Heart right ventricle (tissue), 16 donors: ENCODE measurements around the gene PIP5K1C. TPM values are rescaled to one million over a fixed set of nuclear protein-coding genes. Genes with fewer than 3 reads are reported as not detected.
A peak's percentile ranks its signal among the peaks of the same experiment; 100 is the strongest.

Experiments
- ATAC-seq, 8 donors: fragments of 200-7000 bp; cut with Tn5 transposase; one replicate each; pipeline ENCODE4 v1.9.1; 2020; ENCODE audit warnings: mild to moderate bottlenecking in 8 of 8, moderate library complexity in 8 of 8, moderate number of reproducible peaks in 1 of 8
- DNase-seq, 2 donors: peaks; one replicate each; pipeline ENCODE4 v3.0.0-alpha.2; 2020
- H3K27ac ChIP-seq, 10 donors: fragments of 200-600 bp; sonication (generic) in 2 of 10; one replicate each; pipeline versions ENCODE4 v1.5.0 to v1.8.0; 2020 to 2022; ENCODE audit warnings: mild to moderate bottlenecking in 3 of 10
- H3K27me3 ChIP-seq, 7 donors: fragments of 200-600 bp; one replicate each; pipeline ENCODE4 v1.8.0; 2021 to 2022; ENCODE audit warnings: mild to moderate bottlenecking in 2 of 7
- H3K36me3 ChIP-seq, 9 donors: fragments of 200-600 bp; sonication (generic) in 1 of 9; one replicate each; pipeline versions ENCODE4 v1.5.0 to v1.8.0; 2020 to 2022; ENCODE audit warnings: mild to moderate bottlenecking in 2 of 9
- H3K4me1 ChIP-seq, 9 donors: fragments of 200-600 bp; sonication (generic) in 1 of 9; one replicate each; pipeline versions ENCODE4 v1.5.0 to v1.8.0; 2020 to 2022; ENCODE audit warnings: mild to moderate bottlenecking in 4 of 9
- H3K4me3 ChIP-seq, 10 donors: fragments of 200-600 bp; sonication (generic) in 2 of 10; one replicate each; pipeline versions ENCODE4 v1.5.0 to v1.8.0; 2020 to 2022; ENCODE audit warnings: mild to moderate bottlenecking in 7 of 10, moderate library complexity in 2 of 10
- H3K9me3 ChIP-seq, 11 donors: fragments of 200-600 bp in 10 of 11; sonication (generic) in 2 of 11; one replicate each; pipeline versions ENCODE4 v1.5.0 to v1.8.0; 2013 to 2022; ENCODE audit warnings: mild to moderate bottlenecking in 2 of 11, control low read depth in 1 of 11, moderate library complexity in 1 of 11
- CTCF ChIP-seq, 9 donors: fragments of 200-600 bp; sonication (generic) in 2 of 9; IDR thresholded peaks; one replicate each; pipeline versions ENCODE4 v1.5.0 to v1.8.0; 2021 to 2022; ENCODE audit warnings: antibody characterized with exemption in 9 of 9, mild to moderate bottlenecking in 5 of 9, moderate library complexity in 1 of 9
- WGBS, 2 donors: extraction: QIAGEN DNeasy Blood & Tissue Kit; methylation state at CpG; one replicate each; pipeline ENCODE4 v1.1.7; 2013; ENCODE audit warnings: inconsistent platforms in 1 of 2; 5-methylcytosine and 5-hydroxymethylcytosine counted together
- intact Hi-C, 10 donors: fragments of 100-400 bp; cut with DNase I; formaldehyde crosslinking; loops; one replicate each; pipeline versions ENCODE4 v1.11.1 to v1.14.2; 2022
- polyA plus RNA-seq, 2 donors: library from polyadenylated mRNA; stranded (reverse); fragments of 200-250 nt; gene quantifications; one replicate each; pipeline ENCODE4 v1.2.3, GENCODE V29; 2013
- total RNA-seq, 10 donors: library from RNA; stranded (reverse); fragmentation: NEBNext Ultra II Directional in 3 of 10; extraction: Animal tissue kit (Norgen Biotek cat#: 25700) in 3 of 10; gene quantifications; one replicate each; pipeline versions ENCODE4 v1.2.1 to v1.2.4, GENCODE V29; 2021 to 2023
- donor health status: Arrhythmogenic right ventricular cardiomyopathy.
- donor health status: ischemic (EF 13 %, LVEDD 7.1; RV severe dilation, severe dysfunction).
- donor health status: healthy with polysubstance abuse.
- donor health status: DM: no; HTN: yes; CAD: no.
- donor health status: DM: no; HTN: no; CAD: no.
- donor health status: ischemic (EF 25% LVEDD 6.9; RV normal size, moderate dysfunction).
- donor health status: ischemic (EF 25% LVEDD 5.7; RV mildly dilated, moderate dysfunction).
- donor health status: healthy.
- donor health status: DM: yes; HTN: yes; CAD: no.
- donor health status: Ischemic cardiomyopathy.
- donor health status: ischemic (EF 35%, LVEDD 5.7; RV mildly dilated, moderate dysfunction).
- donor health status: nonischemic (EF 11% LVEDD 7.7; RV severe dilation, severe dysfunction).
- donor health status: DM: yes; HTN: yes; CAD: no.
- donor health status: PGD.
- donor health status: ischemic (EF 29% LVEDD 5.4; RV normal size, mild dysfunction).
- donor health status: nonischemic (EF 23%, LVEDD 6.1; RV moderate dilation, normal function).

The PIP5K1C gene
- total and polyA plus RNA-seq, 12 donors, result 18.3 to 46.6 (median 34.9) TPM

GRCh38 chr19:3692141-3693024, 7.9 kb downstream of the PIP5K1C start:
- peaks cover 0 to 27% (median 0%) of the 10 kb centered on the region in 9 donors for H3K36me3 ChIP-seq
- ATAC-seq (peak in 4 of 8 donors; percentile 12 to 40 (median 23)), DNase-seq (no peak)
- intact Hi-C loops, result no loop called here
- H3K27ac ChIP-seq, result peak overlapping the region in 2 of 10 donors; percentile 37 to 58
- peaks cover 0 to 13% (median 0%) of the 10 kb centered on the region in 11 donors for H3K9me3 ChIP-seq
- H3K4me3 ChIP-seq, result no peak overlapping the region
- peaks cover 0 to 32% (median 12%) of the 10 kb centered on the region in 9 donors for H3K4me1 ChIP-seq
- 93 to 95% methylated on average over 23 to 25 of the region's 25 CpGs for WGBS, 2 donors
- H3K27me3 ChIP-seq, result no peaks in the 10 kb centered on the region
- peak; percentile 12 to 60 (median 50) for TF ChIP-seq CTCF (IDR thresholded peaks at IDR 0.05)

- intact Hi-C loops, result no loop called here
- peaks cover 0 to 37% (median 12%) of the 10 kb centered on the region in 9 donors for H3K4me1 ChIP-seq
- 97% methylated on average over 18 of the region's 18 CpGs for WGBS, 2 donors
Observed at GRCh38 chr19:3691726-3692125, 8.5 kb downstream of the PIP5K1C start.

GRCh38 chr19:3691372-3691716, 8.9 kb downstream of the PIP5K1C start:
- intact Hi-C loops, result no loop called here
- Histone ChIP-seq H3K4me1 (peaks cover 0 to 38% (median 12%) of the 10 kb centered on the region in 9 donors), H3K9me3 (peaks cover 0 to 13% (median 0%) of the 10 kb centered on the region in 11 donors), H3K27me3 (no peaks in the 10 kb centered on the region), H3K27ac (no peak overlapping the region), H3K36me3 (peaks cover 0 to 27% (median 0%) of the 10 kb centered on the region in 9 donors), H3K4me3 (no peak overlapping the region)
- no peak for DNase-seq
- ATAC-seq, result no peak
- TF ChIP-seq CTCF (IDR thresholded peaks at IDR 0.05), result no peak
- WGBS, 2 donors, result 94 to 95% methylated on average over 16 of the region's 16 CpGs

More at GRCh38 chr19:3691726-3692125, 8.5 kb downstream of the PIP5K1C start:
- H3K36me3 ChIP-seq, result peaks cover 0 to 27% (median 0%) of the 10 kb centered on the region in 9 donors
- H3K27ac ChIP-seq, result no peak overlapping the region
- DNase-seq (no peak), ATAC-seq (no peak)
- H3K27me3 ChIP-seq, result no peaks in the 10 kb centered on the region
- no peak for TF ChIP-seq CTCF (IDR thresholded peaks at IDR 0.05)
- peaks cover 0 to 13% (median 0%) of the 10 kb centered on the region in 11 donors for H3K9me3 ChIP-seq
- H3K4me3 ChIP-seq, result no peak overlapping the region

- 96 to 97% methylated on average over 31 of the region's 31 CpGs for WGBS, 2 donors
- ATAC-seq (no peak), DNase-seq (no peak)
- no peak overlapping the region for H3K27ac ChIP-seq
- H3K27me3 ChIP-seq, result no peaks in the 10 kb centered on the region
- peaks cover 0 to 38% (median 12%) of the 10 kb centered on the region in 9 donors for H3K4me1 ChIP-seq
- TF ChIP-seq CTCF (IDR thresholded peaks at IDR 0.05), result no peak
- no peak overlapping the region for H3K4me3 ChIP-seq
- H3K9me3 ChIP-seq, result peaks cover 0 to 13% (median 0%) of the 10 kb centered on the region in 11 donors
- intact Hi-C loops, result no loop called here
- H3K36me3 ChIP-seq, result peaks cover 0 to 22% (median 0%) of the 10 kb centered on the region in 9 donors
Observed at GRCh38 chr19:3690551-3691371, 9.5 kb downstream of the PIP5K1C start.
